ENCODE results near the gene SERPINA6.
"Not testable (repeated sequence)": the region's sequence is repeated elsewhere in the genome, so short reads cannot be mapped to it uniquely, and the experiment has no call there.

Gene SERPINA6

GRCh38 chr14:94354190-94354589, 31.1 kb upstream of the SERPINA6 start:
- not testable (repeated sequence) for DNase-seq

DNA sequence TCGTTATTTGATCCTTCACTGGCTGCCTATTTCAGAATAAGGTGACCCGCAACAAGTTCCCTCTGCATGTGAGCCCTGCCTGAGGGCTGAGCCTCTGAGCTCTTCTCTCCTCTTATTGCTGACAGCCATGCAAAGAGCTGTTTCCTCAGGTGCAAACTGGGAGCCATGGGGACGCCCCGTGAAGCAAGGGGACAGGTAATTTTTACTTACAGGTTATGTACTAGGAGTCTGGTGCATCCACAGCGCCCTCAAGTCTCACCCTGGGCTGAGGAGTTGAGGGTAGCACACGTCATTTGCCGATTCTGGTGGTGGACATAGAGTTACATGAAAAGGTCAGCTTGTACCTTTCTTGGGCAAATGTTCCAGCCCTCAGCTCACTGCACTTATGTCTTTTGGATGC, 26.1 kb upstream of the SERPINA6 start:
- no peak for DNase-seq

- no peak for DNase-seq
These were observed 25.7 kb upstream of the SERPINA6 start for GRCh38 chr14:94348836-94349235.

- DNase-seq = no peak
These were observed 23.7 kb upstream of the SERPINA6 start for GRCh38 chr14:94346841-94347240.

- not testable (repeated sequence) for DNase-seq
These were observed 23.1 kb upstream of the SERPINA6 start for GRCh38 chr14:94346065-94346786.

- DNase-seq = no peak
These were observed 22.4 kb upstream of the SERPINA6 start for GRCh38 chr14:94345344-94346064.

- DNase-seq = no peak
These were observed 21.3 kb upstream of the SERPINA6 start for GRCh38 chr14:94344389-94344788.

DNA sequence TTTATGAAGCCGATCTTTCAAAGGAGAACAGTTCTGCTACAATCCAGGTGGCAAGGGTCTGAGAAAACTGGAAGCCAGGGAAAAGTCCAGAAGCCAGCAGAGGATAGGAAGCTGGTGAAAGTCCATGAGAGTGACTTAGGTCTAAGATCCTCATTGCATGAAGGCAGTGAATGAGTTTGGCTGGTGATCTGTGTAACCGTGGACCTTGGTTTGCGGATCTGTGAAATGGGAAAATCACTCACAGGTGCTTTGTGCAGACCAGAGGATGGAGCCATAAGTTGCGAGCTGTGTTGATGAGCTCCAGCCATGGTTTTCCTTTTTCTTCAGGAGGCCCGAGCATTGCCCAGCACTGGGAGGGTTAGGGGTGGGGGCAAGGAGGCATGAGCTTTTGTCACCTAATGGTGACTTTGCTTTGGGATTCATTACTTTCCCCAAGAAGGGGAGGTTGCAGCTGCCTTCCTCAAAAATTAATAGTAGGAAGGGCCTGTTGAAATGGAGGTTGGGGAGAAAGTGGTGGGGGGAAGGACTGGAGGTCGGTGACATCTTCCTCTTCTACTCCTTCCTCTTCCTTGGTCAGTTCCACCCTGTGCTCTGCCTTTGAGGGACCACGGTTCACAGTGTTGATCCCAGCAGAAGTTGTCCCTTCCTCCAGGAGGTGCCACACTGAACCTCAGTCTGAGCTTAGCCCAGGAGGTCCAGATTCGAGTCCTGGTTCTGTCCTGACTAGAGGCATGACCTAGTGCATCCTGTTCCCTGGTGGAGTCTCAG, 20.3 kb upstream of the SERPINA6 start:
- no peak for DNase-seq

DNA sequence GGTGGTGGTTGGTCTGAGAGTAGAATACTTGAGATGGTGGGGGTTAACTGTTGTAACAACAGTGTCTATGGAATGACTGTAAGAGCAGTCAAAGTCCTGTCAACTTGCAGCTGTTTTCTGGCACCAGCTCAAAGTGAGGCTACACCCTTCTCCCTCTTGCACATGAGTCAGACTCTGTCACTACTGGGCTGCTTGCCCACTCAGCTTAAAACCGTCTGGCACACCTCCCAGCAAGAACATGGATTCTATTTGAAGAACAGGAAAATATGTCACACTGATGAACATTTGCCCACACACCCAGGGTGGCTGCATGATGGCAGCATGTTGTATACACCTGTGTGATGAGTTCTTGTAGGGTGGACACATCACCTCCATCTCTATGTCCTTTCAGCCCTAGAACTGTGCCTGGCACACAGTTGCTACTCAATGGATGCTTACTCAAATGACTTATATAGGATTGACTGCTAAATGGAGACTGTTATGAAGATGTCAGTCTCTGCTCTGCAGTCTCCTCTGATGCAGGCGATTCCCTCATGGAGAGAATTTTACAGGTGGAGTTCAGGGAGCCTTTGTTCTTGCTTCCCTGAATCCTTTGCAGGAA, 19.3 kb upstream of the SERPINA6 start:
- DNase-seq = no peak

GRCh38 chr14:94341656-94342333, 18.7 kb upstream of the SERPINA6 start:
- no peak for DNase-seq

DNA sequence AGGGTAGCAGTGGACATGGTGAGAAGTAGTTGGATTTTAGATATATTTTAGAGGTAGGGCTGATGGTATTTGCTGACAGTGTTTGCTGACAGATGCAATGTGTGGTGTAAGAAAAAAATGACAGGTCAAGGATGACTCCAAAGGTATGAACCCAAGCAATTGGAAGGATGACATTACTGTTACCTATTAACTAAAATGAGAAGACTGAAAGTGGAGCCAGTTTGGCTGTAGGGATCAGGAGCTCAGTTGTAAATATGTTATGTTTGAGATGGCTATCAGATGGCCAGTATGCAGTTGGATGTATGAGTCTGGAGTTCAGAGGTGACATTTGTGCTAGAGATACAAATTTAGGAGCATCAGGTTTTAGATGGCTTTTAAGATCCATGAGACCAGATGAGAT, 17.4 kb upstream of the SERPINA6 start:
- no peak for DNase-seq

DNA sequence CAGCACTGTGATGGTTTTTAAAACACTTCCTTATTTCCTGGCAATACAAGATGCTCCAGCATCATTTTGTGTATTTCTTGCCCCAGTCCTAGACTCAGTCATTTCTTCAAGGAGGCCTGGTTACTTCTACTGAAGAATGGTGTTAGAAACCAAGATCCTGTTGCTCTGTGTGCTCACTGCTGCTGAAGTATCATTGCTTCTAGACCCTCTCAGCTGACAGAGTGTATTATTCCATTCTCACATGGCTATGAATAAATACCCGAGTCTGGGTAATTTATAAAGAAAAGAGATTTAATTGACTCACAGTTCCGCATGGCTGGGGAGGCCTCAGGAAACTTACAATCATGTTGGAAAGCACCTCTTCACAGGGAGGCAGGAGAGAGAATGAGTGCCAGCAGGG, 14.9 kb upstream of the SERPINA6 start:
- no peak for DNase-seq

DNA sequence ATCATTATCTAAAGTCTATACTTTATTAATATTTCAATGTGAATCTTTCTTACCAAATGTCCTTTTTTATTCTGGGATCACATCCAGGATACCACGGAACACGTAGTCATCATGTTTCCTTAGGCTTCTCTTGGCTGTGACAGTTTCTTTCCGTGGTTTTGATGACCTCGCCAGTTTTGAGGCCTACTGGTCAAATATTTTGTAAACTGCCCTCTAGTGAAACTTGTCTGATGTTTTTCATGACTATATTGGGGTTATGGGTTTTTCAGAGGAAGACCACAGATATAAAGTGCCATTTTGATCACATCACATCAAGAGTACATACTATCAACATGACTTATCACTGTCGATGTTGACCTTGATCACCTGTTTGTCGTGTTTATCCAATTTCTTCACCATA, 14.1 kb upstream of the SERPINA6 start:
- DNase-seq = no peak

- DNase-seq = no peak
These were observed 11.7 kb upstream of the SERPINA6 start for GRCh38 chr14:94334872-94335271.

DNA sequence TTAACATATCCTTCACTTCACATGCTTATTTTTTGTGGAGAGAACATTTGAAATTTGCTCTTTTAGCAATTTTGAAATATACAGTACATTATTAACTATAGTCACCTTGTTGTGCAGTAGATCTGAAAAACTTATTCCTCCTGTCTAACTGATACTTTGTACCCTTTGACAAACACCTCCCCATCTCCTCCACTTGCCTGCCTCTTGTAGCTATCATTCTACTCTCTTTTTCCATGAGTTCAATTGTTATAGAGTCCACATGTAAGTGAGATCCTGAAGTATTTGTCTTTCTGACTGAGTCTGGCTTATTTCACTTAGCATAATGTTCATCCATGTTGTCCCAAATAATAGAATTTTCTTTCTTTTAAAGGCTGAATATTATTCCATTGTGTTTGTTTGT, 9.5 kb upstream of the SERPINA6 start:
- DNase-seq = no peak

DNA sequence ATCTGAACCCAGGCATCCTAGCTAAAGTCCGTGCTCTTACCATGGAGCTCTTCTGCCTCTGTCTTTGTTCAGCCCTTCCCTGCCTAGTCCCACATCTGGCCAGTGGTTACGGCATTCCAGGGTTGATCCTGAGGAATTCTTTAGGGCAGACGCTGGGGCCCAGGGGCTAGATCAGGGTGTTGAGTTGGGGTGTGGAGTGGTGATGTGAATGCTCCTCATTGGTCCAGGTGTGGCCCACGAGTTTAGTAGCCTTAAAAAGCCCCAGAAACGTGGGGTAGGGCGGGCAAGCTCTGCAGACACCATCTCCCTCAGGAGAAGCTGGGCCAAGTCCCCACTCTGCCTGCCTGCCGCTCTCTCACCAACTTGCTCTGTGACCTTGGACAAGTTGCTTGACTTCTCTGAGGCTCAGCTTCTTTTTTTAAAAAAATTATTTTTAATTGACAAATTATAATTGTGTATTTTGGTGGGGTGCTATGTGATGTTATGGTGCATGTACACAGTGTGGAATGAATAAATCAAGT, 9.0 kb upstream of the SERPINA6 start:
- DNase-seq = no peak

DNA sequence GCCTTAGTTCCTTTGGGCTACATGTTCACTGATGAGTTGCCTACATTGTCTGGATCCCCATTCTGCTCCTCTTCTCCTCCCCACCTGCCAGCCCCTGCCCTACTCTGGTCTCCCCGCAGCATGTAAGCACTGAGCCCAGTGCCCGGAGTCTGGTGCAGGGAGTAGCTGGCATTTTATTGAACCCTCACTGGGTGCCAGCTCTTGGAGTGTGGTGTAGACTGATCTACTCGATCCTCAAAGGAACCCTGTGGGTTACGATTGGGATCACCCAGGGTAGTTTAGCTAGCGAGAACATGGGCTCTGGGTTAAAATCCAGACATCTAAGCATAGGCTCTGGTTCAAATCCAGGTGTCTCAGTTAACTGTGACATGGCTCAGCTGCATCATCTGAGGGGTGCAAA, 8.3 kb upstream of the SERPINA6 start:
- no peak for DNase-seq

GRCh38 chr14:94330857-94331256, 7.7 kb upstream of the SERPINA6 start:
- no peak for DNase-seq

- DNase-seq = no peak
These were observed 7.3 kb upstream of the SERPINA6 start for GRCh38 chr14:94330432-94330831.

GRCh38 chr14:94329857-94330256, 6.7 kb upstream of the SERPINA6 start:
- DNase-seq = no peak

DNA sequence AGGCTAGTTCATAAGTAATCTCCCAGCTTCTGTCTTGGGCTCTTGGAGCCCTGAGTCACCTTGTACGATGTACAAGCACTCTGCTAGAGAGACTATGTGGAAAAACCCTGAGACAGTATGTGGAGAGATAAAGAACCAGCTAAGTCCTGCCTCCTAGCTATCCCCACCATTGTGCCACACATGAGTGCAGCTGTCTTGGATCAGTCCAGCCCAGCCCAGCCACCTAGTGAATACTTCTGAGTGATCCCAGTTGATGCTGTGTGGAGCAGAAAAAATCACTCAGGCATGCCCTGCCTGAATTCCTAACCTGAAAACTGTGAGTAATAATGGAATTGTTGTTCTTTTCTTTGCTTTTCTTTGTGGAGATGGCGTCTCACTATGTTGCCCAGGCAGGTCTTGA, 5.1 kb upstream of the SERPINA6 start:
- DNase-seq = no peak

- DNase-seq = no peak
These were observed 1.5 kb downstream of the SERPINA6 start for GRCh38 chr14:94321421-94322271.
